Peyer's patch (tissue), 4 donors: ENCODE data around the gene ANO7. TPM values are rescaled to one million over a fixed set of nuclear protein-coding genes. Genes with fewer than 3 reads are reported as not detected.

Source experiments
- DNase-seq, 3 donors: peaks; one replicate each; pipeline ENCODE4 v3.0.0-alpha.2; 2017 to 2019
- H3K27ac ChIP-seq, 4 donors: fragments of 200-600 bp; sonication (generic); one replicate each; pipeline ENCODE4 v1.5.1; 2016 to 2019
- H3K27me3 ChIP-seq, 2 donors: fragments of 200-600 bp; sonication (generic); one replicate each; pipeline ENCODE4 v1.5.1; 2019
- H3K36me3 ChIP-seq, 3 donors: fragments of 200-600 bp; sonication (generic); one replicate each; pipeline ENCODE4 v1.5.1; 2016 to 2019
- H3K4me1 ChIP-seq, 4 donors: fragments of 200-600 bp; sonication (generic); one replicate each; pipeline ENCODE4 v1.5.1; 2016 to 2019
- H3K4me3 ChIP-seq, 4 donors: fragments of 200-600 bp; sonication (generic); 1 replicate in 3 of 4; 2 replicates in 1 of 4; pipeline ENCODE4 v1.5.1; 2016 to 2019; ENCODE audit warnings: mild to moderate bottlenecking in 1 of 4
- H3K9me3 ChIP-seq, 4 donors: fragments of 200-600 bp; sonication (generic); one replicate each; pipeline ENCODE4 v1.5.1; 2016 to 2019; ENCODE audit warnings: mild to moderate bottlenecking in 1 of 4
- CTCF ChIP-seq, 6 experiments: fragments of 450-650 bp in 4 of 6; fragments of 200-600 bp in 2 of 6; sonication (generic) in 1 of 6; IDR thresholded peaks; one replicate each; pipeline ENCODE4 v1.5.1; 2017 to 2019; ENCODE audit warnings: antibody characterized with exemption in 6 of 6, mild to moderate bottlenecking in 3 of 6, moderate library complexity in 1 of 6
- POLR2A ChIP-seq, 2 donors: fragments of 450-650 bp; IDR thresholded peaks; one replicate each; pipeline ENCODE4 v1.5.1; 2017; ENCODE audit warnings: antibody characterized with exemption in 2 of 2, mild to moderate bottlenecking in 2 of 2, moderate library complexity in 2 of 2
- total RNA-seq, 4 donors: library from RNA; depleted of rRNA; stranded (reverse); fragments of >200 nt; gene quantifications; one replicate each; pipeline ENCODE4 v1.1.0, GENCODE V29; 2016

Gene ANO7
- total RNA-seq, 4 donors from 2014 or later: 89.1 to 188 (median 102) TPM

- Histone ChIP-seq H3K9me3 (no peaks in the 10 kb centered on the region), H3K27ac (no peak overlapping the region), H3K4me3 (no peak overlapping the region), H3K4me1 (no peaks in the 10 kb centered on the region), H3K27me3 (no peaks in the 10 kb centered on the region), H3K36me3 (peaks cover 0 to 93% (median 0%) of the 10 kb centered on the region in 3 donors)
- TF ChIP-seq POLR2A (IDR thresholded peaks at IDR 0.05): no peak
- TF ChIP-seq CTCF (IDR thresholded peaks at IDR 0.05): no peak
- no peak for DNase-seq
Observed at GRCh38 chr2:241260911-241261310, 72.4 kb downstream of the ANO7 start.

- Histone ChIP-seq H3K36me3 (peaks cover 0 to 93% (median 0%) of the 10 kb centered on the region in 3 donors), H3K27me3 (no peaks in the 10 kb centered on the region), H3K27ac (no peak overlapping the region), H3K9me3 (no peaks in the 10 kb centered on the region), H3K4me1 (no peaks in the 10 kb centered on the region), H3K4me3 (no peak overlapping the region)
- DNase-seq: no peak
- TF ChIP-seq POLR2A (IDR thresholded peaks at IDR 0.05) (no peak), CTCF (IDR thresholded peaks at IDR 0.05) (no peak)
Observed at GRCh38 chr2:241261628-241262027, 73.2 kb downstream of the ANO7 start.

GRCh38 chr2:241263061-241263460 lies 74.6 kb downstream of the ANO7 start:
- peaks cover 0 to 93% (median 0%) of the 10 kb centered on the region in 3 donors for H3K36me3 ChIP-seq

GRCh38 chr2:241265506-241265905 lies 77.0 kb downstream of the ANO7 start:
- Histone ChIP-seq H3K4me3 (no peak overlapping the region), H3K27me3 (no peaks in the 10 kb centered on the region), H3K4me1 (peaks cover 0 to 10% (median under 1%) of the 10 kb centered on the region in 4 donors), H3K27ac (no peak overlapping the region), H3K36me3 (peaks cover 0 to 84% (median 0%) of the 10 kb centered on the region in 3 donors), H3K9me3 (no peaks in the 10 kb centered on the region)
- no peak for DNase-seq
- TF ChIP-seq POLR2A (IDR thresholded peaks at IDR 0.05) (no peak), CTCF (IDR thresholded peaks at IDR 0.05) (no peak)

More at GRCh38 chr2:241263061-241263460, 74.6 kb downstream of the ANO7 start:
- H3K4me3 ChIP-seq: no peak overlapping the region
- no peaks in the 10 kb centered on the region for H3K9me3 ChIP-seq
- TF ChIP-seq CTCF (IDR thresholded peaks at IDR 0.05) (no peak), POLR2A (IDR thresholded peaks at IDR 0.05) (no peak)
- DNase-seq: no peak
- no peaks in the 10 kb centered on the region for H3K27me3 ChIP-seq
- no peak overlapping the region for H3K27ac ChIP-seq
- H3K4me1 ChIP-seq: no peaks in the 10 kb centered on the region

GRCh38 chr2:241267249-241268067 lies 79.0 kb downstream of the ANO7 start:
- Histone ChIP-seq H3K4me1 (peaks cover 0 to 21% (median 5%) of the 10 kb centered on the region in 4 donors), H3K4me3 (no peak overlapping the region), H3K36me3 (peaks cover 0 to 65% (median 0%) of the 10 kb centered on the region in 3 donors), H3K27me3 (no peaks in the 10 kb centered on the region), H3K9me3 (no peaks in the 10 kb centered on the region), H3K27ac (no peak overlapping the region)
- DNase-seq: no peak
- TF ChIP-seq POLR2A (IDR thresholded peaks at IDR 0.05): no peak
- no peak for TF ChIP-seq CTCF (IDR thresholded peaks at IDR 0.05)
